Loucy (cell line): ENCODE results near the gene MAPK8IP1.

ENCODE experiments used
- H2AFZ ChIP-seq: fragments of 200-600 bp; sonication (generic); 2 replicates; pipeline ENCODE4 v1.6.0; 2016; ENCODE audit warnings: antibody characterized with exemption, mild to moderate bottlenecking, low read length, moderate library complexity
- H3F3A ChIP-seq: fragments of 200-600 bp; 2 replicates; pipeline ENCODE4 v1.6.0; 2016; ENCODE audit warnings: antibody characterized with exemption, low read depth, mild to moderate bottlenecking
- H3K27me3 ChIP-seq: fragments of 200-600 bp; sonication (generic); 2 replicates; pipeline ENCODE4 v1.6.1; 2014; ENCODE audit warnings: low read length, mild to moderate bottlenecking; ENCODE audit not compliant: insufficient read depth, poor library complexity, severe bottlenecking
- H3K36me3 ChIP-seq: fragments of 200-600 bp; sonication (generic); 2 replicates; pipeline ENCODE4 v1.6.1; 2016; ENCODE audit warnings: low read length; ENCODE audit not compliant: insufficient read depth
- H3K4me1 ChIP-seq: fragments of 200-600 bp; sonication (generic); 2 replicates; pipeline ENCODE4 v1.5.1; 2014; ENCODE audit warnings: low read length, mild to moderate bottlenecking; ENCODE audit not compliant: insufficient read depth, poor library complexity, severe bottlenecking
- H3K4me2 ChIP-seq: fragments of 200-600 bp; sonication (generic); 2 replicates; pipeline ENCODE4 v1.6.0; 2014; ENCODE audit warnings: antibody characterized with exemption, low read length, low read depth, mild to moderate bottlenecking; ENCODE audit not compliant: poor library complexity, severe bottlenecking
- H3K4me3 ChIP-seq: fragments of 200-600 bp; sonication (generic); 2 replicates; pipeline ENCODE4 v1.5.1; 2014; ENCODE audit warnings: low read length, mild to moderate bottlenecking, mixed read lengths; ENCODE audit not compliant: poor library complexity, severe bottlenecking
- H3K79me2 ChIP-seq: fragments of 200-600 bp; sonication (generic); 2 replicates; pipeline ENCODE4 v1.6.1; 2014; ENCODE audit warnings: low read length; ENCODE audit not compliant: insufficient read depth
- H3K9ac ChIP-seq: fragments of 200-600 bp; sonication (generic); 2 replicates; pipeline ENCODE4 v1.6.0; 2014; ENCODE audit warnings: mild to moderate bottlenecking, low read depth, low read length, moderate library complexity; ENCODE audit not compliant: poor library complexity, severe bottlenecking
- H3K9me2 ChIP-seq: fragments of 200-600 bp; sonication (generic); replicated peaks from 2 replicates; pipeline ENCODE4 v1.6.1; 2016; ENCODE audit warnings: low read depth, low read length, mixed read lengths
- H3K9me3 ChIP-seq: fragments of 200-600 bp; sonication (generic); 2 replicates; pipeline ENCODE4 v1.6.1; 2014; ENCODE audit warnings: mild to moderate bottlenecking, antibody characterized with exemption, low read length, low read depth; ENCODE audit not compliant: insufficient read depth
- H4K20me1 ChIP-seq: fragments of 200-600 bp; sonication (generic); 2 replicates; pipeline ENCODE4 v1.6.0; 2014; ENCODE audit warnings: antibody characterized with exemption, low read length, mild to moderate bottlenecking; ENCODE audit not compliant: insufficient read depth, poor library complexity, severe bottlenecking
- CTCF ChIP-seq: fragments of 200-600 bp; sonication (generic); conservative IDR thresholded peaks from 2 replicates; pipeline ENCODE4 v1.5.1; 2014; ENCODE audit warnings: mild to moderate bottlenecking, antibody characterized with exemption, low read length
- EZH2phosphoT487 ChIP-seq: fragments of 200-600 bp; IDR thresholded peaks from 2 replicates; pipeline ENCODE4 v1.6.1; 2018; ENCODE audit warnings: antibody characterized with exemption, mild to moderate bottlenecking, moderate library complexity, borderline replicate concordance

MAPK8IP1 gene

GRCh38 chr11:45852712-45853101 is 32.7 kb upstream of the MAPK8IP1 start:
- H3K79me2 ChIP-seq, result peaks cover 70% of the 10 kb centered on the region
- no peak for TF ChIP-seq CTCF
- TF ChIP-seq EZH2phosphoT487, result no peak
- no peaks in the 10 kb centered on the region for H3K27me3 ChIP-seq
- no peak overlapping the region for H2AFZ ChIP-seq
- peaks cover 39% of the 10 kb centered on the region for H3K4me1 ChIP-seq
- peaks cover 15% of the 10 kb centered on the region; the same call in 1 of the 2 replicates for H3K36me3 ChIP-seq
- no peaks in the 10 kb centered on the region for H3F3A ChIP-seq
- no peak overlapping the region for H3K9ac ChIP-seq
- peaks cover 35% of the 10 kb centered on the region for H4K20me1 ChIP-seq
- H3K4me2 ChIP-seq, result peak overlapping the region; percentile 31
- H3K9me2 ChIP-seq, result no peaks in the 10 kb centered on the region
- H3K4me3 ChIP-seq, result no peak overlapping the region
- no peaks in the 10 kb centered on the region for H3K9me3 ChIP-seq

GRCh38 chr11:45853332-45854219 is 31.9 kb upstream of the MAPK8IP1 start:
- Histone ChIP-seq H3K9me3 (no peaks in the 10 kb centered on the region), H3K4me1 (peaks cover 33% of the 10 kb centered on the region), H4K20me1 (peaks cover 26% of the 10 kb centered on the region), H3K27me3 (no peaks in the 10 kb centered on the region), H3K4me3 (no peak overlapping the region), H3K4me2 (peak overlapping the region; percentile 31), H3K9ac (no peak overlapping the region), H3F3A (no peaks in the 10 kb centered on the region), H2AFZ (no peak overlapping the region), H3K36me3 (peaks cover 24% of the 10 kb centered on the region; the same call in 1 of the 2 replicates), H3K9me2 (no peaks in the 10 kb centered on the region), H3K79me2 (peaks cover 63% of the 10 kb centered on the region)
- TF ChIP-seq EZH2phosphoT487 (no peak), CTCF (no peak)

GRCh38 chr11:45855308-45855707 is 30.1 kb upstream of the MAPK8IP1 start:
- Histone ChIP-seq H3K4me2 (no peak overlapping the region), H2AFZ (no peak overlapping the region), H3K79me2 (peaks cover 45% of the 10 kb centered on the region), H3K27me3 (no peaks in the 10 kb centered on the region), H3K4me3 (no peak overlapping the region), H4K20me1 (peaks cover 25% of the 10 kb centered on the region), H3K36me3 (peaks cover 41% of the 10 kb centered on the region; the same call in 1 of the 2 replicates), H3K9me3 (no peaks in the 10 kb centered on the region), H3K9me2 (no peaks in the 10 kb centered on the region), H3K9ac (no peak overlapping the region), H3K4me1 (peaks cover 21% of the 10 kb centered on the region), H3F3A (no peaks in the 10 kb centered on the region)
- TF ChIP-seq CTCF, result no peak
- no peak for TF ChIP-seq EZH2phosphoT487
